ENCODE results near the gene TTC4.

The TTC4 gene

DNA sequence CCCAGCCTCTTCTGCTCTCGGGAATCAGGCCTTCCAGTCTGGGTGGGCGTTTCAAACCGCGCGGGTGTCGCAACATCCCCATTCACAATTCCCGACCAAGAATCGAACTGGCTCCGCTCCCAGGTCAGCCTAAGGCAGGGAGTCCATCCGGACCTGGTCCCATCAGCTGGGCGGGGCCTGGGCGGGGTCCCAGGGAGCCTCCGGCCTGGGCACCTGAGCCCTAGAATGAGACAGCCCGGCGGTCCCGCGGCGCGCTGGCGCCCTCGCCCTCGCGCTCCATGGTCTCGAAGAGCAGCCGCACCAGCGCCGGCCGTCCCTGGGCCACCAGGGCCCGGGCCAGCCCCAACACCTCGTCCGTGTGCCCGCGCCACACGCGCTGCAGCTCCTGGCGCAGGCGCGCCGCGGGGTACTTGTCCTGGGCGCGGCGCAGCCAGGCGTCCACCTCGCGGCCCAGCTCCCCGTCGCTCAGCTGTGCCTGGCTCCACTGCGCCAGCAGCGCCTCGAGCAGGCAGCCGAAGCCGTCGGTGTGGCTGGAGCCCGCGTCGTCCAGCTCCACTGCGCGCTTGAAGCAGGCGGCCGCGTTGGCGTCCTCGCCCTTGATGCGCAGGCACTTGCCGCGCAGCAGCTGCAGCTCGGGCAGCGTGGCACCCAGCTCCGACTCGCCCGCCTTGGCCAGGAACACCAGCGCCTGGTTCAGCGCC, 65.5 kb downstream of the TTC4 start:
- DNase-seq = no peak

- no peak for DNase-seq
Measured at GRCh38 chr1:54782156-54782555, 66.5 kb downstream of the TTC4 start.

- DNase-seq = no peak
Measured at GRCh38 chr1:54782588-54782987, 66.9 kb downstream of the TTC4 start.

DNA sequence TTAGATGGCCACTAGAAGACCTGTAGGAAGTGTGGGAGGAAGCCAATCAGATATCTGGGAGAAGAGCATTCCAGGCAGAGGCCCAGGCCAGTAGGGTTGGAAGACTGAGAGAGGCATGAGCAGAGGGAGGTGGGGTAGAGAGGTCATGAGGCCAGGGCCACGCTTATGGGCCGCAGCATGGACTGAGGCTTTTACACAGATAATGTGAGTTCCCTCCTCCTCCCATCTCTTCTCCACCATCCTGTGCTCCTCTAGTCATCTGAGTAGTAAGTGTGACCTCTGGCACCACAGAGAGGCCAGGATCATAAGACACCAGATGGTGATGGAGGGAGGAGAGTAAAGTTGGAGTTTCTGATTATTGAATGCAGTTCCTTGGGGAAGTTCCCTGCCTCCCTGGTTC, 68.4 kb downstream of the TTC4 start:
- DNase-seq = no peak

- DNase-seq = no peak
Measured at GRCh38 chr1:54786778-54787177, 71.1 kb downstream of the TTC4 start.

- DNase-seq = no peak
Measured at GRCh38 chr1:54787604-54788003, 71.9 kb downstream of the TTC4 start.

DNA sequence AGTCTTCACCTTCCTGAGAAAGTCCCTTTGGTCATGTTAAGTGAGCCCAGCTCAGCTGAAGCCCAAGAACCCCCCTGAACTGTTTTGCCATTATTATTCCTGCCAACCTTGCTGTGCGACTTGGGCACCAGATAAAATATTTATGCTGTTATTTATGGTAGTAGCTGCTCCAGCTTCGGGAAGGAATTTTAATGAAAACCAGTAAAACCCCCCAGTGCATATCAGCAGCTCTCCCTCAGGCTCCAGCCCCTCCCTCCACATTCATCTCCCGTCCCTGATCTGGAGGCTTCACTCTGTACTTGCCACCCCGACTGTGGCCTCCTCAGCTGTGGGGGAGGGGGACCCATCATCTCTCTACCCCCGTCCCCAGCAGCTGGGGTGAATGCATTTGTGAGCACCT, 72.8 kb downstream of the TTC4 start:
- DNase-seq = no peak

DNA sequence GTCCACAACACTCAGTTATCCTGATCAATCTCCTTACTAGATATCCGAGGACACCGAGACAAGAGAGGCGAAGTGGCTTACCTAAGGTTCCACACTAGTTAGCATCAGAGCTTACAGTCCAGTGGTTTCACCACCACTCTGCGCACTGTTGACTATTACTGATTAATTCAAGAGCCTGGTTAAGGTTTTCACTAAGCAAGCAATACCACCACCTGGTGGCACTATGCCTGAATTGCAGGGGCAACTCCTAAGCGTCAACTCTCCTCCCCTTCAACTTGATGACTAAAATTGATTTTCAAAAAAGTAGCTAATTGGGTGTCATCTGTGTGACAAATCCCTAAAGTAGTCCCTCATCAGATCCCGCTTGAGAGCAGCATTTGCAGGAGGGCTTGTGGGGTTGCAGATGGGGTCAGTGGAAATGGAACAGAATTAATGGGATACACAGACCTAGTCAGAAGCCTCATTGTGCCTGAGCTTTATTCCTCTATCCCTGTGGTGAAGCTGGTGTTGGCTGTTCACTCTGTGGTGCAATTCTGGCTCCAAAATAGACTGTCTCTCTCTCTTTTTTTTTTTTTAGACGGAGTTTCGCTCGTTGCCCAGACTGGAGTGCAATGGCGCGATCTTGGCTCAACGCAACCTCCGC, 76.3 kb downstream of the TTC4 start:
- DNase-seq = no peak
